HepG2 (cell line): Measurements from ENCODE around the gene PATL1. TPM values are rescaled to one million over a fixed set of nuclear protein-coding genes. Genes with fewer than 3 reads are reported as not detected.
A peak's percentile ranks its signal among the peaks of the same experiment; 100 is the strongest.

Experiments used
- E2F1 ChIP-seq: sonication (generic); formaldehyde crosslinking; IDR thresholded peaks from 2 replicates; pipeline ENCODE4 v1.5.0; 2020; ENCODE audit warnings: missing genetic modification reagents
- HES4 ChIP-seq: sonication (generic); formaldehyde crosslinking; IDR thresholded peaks from 2 replicates; pipeline ENCODE4 v1.9.0; 2021; ENCODE audit warnings: mild to moderate bottlenecking, missing genetic modification reagents, borderline replicate concordance
- IKZF1 ChIP-seq: fragments of 450-650 bp; IDR thresholded peaks from 2 replicates; pipeline ENCODE4 v1.7.1; 2016
- KDM5A ChIP-seq: fragments of 200-600 bp; sonication (generic); IDR thresholded peaks from 2 replicates; pipeline ENCODE4 v1.7.0; 2018; ENCODE audit warnings: antibody characterized with exemption, mild to moderate bottlenecking, low read length, borderline replicate concordance
- KDM6A ChIP-seq: IDR thresholded peaks from 2 replicates; pipeline ENCODE4 v1.6.1; 2016; ENCODE audit warnings: low read depth
- MIXL1 ChIP-seq: IDR thresholded peaks from 2 replicates; pipeline ENCODE4 v1.6.1; 2016
- NR2F6 ChIP-seq, 2 experiments: IDR thresholded peaks; 2 replicates each; pipeline ENCODE4 v1.6.1; 2016; ENCODE audit warnings: antibody characterized with exemption in 1 of 2, mild to moderate bottlenecking in 1 of 2
- RNF219 ChIP-seq: sonication (generic); formaldehyde crosslinking; IDR thresholded peaks from 2 replicates; pipeline ENCODE4 v1.5.0; 2020; ENCODE audit warnings: mild to moderate bottlenecking, missing genetic modification reagents
- SOX13 ChIP-seq, 3 experiments: fragments of 450-650 bp in 1 of 3; sonication (generic) in 1 of 3; formaldehyde crosslinking in 1 of 3; IDR thresholded peaks in 2 of 3; conservative IDR thresholded peaks in 1 of 3; 2 replicates each; pipeline versions ENCODE4 v1.5.0 to v1.6.1; 2016 to 2020; ENCODE audit warnings: antibody characterized with exemption in 1 of 3, mild to moderate bottlenecking in 1 of 3, missing compliant biosample characterization in 1 of 3, missing genetic modification reagents in 1 of 3, moderate library complexity in 1 of 3
- SRY ChIP-seq: sonication (generic); formaldehyde crosslinking; IDR thresholded peaks from 2 replicates; pipeline ENCODE4 v1.8.0; 2022; ENCODE audit warnings: mild to moderate bottlenecking, missing genetic modification reagents
- TGIF2 ChIP-seq: IDR thresholded peaks from 2 replicates; pipeline ENCODE4 v1.6.1; 2016; ENCODE audit warnings: control low read depth, missing compliant biosample characterization
- ZMYM2 ChIP-seq: sonication (generic); formaldehyde crosslinking; IDR thresholded peaks from 2 replicates; pipeline ENCODE4 v1.8.0; 2022; ENCODE audit warnings: mild to moderate bottlenecking, missing genetic modification reagents
- ZNF121 ChIP-seq: sonication (generic); formaldehyde crosslinking; IDR thresholded peaks from 2 replicates; pipeline ENCODE4 v1.5.0; 2020; ENCODE audit warnings: mild to moderate bottlenecking, missing genetic modification reagents
- ZNF451 ChIP-seq: sonication (generic); formaldehyde crosslinking; IDR thresholded peaks from 2 replicates; pipeline ENCODE4 v1.5.0; 2020; ENCODE audit warnings: mild to moderate bottlenecking, missing genetic modification reagents
- polyA plus RNA-seq, 8 experiments: library from polyadenylated mRNA; depleted of rRNA in 3 of 8; stranded (reverse) in 7 of 8; unstranded in 1 of 8; fragments of >200 nt; fragmentation: Illumina TruSeq in 4 of 8; extraction: Trizol in 4 of 8; gene quantifications; 2 replicates each; pipeline versions ENCODE4 v1.2.1 to v1.2.3, GENCODE V29; 2011 to 2016; ENCODE audit warnings: low read depth in 4 of 8, missing spikeins in 1 of 8, mixed read lengths in 1 of 8; ENCODE audit not compliant: insufficient read depth in 1 of 8
- total RNA-seq, 5 experiments: library from RNA; depleted of rRNA; stranded (reverse); fragments of >200 nt; fragmentation: Illumina TruSeq; extraction: Trizol; gene quantifications; 2 replicates each; pipeline ENCODE4 v1.2.3, GENCODE V29; 2016; ENCODE audit warnings: low read depth in 1 of 5
- TF ChIP-seq, protein P1 (sequence below): sonication (generic); formaldehyde crosslinking; IDR thresholded peaks from 2 replicates; pipeline ENCODE4 v1.8.0; 2022; ENCODE audit warnings: mild to moderate bottlenecking, missing genetic modification reagents, moderate library complexity
- TF ChIP-seq, protein P2 (sequence below): sonication (generic); formaldehyde crosslinking; IDR thresholded peaks from 2 replicates; pipeline ENCODE4 v1.4.0; 2020; ENCODE audit warnings: missing genetic modification reagents
- TF ChIP-seq, protein P3 (sequence below): sonication (generic); formaldehyde crosslinking; IDR thresholded peaks from 2 replicates; pipeline ENCODE4 v1.5.1; 2020; ENCODE audit warnings: missing genetic modification reagents, mild to moderate bottlenecking, borderline replicate concordance

PATL1 gene
- total and polyA plus RNA-seq, 2 of the 13 experiments (the other 11 are each of a cell fraction or from before 2014, with no cell fraction given): 12.9 to 26.8 TPM

DNA sequence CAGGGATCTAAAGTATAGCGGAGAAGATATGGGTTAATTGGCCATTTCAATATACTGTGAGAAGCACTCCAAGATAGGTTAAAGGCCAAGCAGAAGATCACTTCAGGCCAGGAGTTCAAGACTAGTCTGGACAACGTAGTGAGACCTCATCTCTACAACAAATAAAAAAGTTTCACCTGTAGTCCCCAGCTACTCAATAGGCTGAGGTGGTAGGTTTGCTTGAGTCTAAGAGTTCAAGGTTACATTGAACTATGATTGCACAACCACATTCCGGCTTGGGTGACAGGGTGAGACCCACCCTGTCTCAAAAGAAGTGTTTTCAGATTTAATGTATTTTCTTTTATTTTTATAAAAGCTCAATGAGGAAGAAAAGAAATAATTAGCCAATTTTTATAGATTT is 25.4 kb downstream of the PATL1 start (continued):
- no peak for TF ChIP-seq KDM5A
- TF ChIP-seq, protein P1, sequence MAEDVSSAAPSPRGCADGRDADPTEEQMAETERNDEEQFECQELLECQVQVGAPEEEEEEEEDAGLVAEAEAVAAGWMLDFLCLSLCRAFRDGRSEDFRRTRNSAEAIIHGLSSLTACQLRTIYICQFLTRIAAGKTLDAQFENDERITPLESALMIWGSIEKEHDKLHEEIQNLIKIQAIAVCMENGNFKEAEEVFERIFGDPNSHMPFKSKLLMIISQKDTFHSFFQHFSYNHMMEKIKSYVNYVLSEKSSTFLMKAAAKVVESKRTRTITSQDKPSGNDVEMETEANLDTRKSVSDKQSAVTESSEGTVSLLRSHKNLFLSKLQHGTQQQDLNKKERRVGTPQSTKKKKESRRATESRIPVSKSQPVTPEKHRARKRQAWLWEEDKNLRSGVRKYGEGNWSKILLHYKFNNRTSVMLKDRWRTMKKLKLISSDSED: no peak
- TF ChIP-seq, protein P2, sequence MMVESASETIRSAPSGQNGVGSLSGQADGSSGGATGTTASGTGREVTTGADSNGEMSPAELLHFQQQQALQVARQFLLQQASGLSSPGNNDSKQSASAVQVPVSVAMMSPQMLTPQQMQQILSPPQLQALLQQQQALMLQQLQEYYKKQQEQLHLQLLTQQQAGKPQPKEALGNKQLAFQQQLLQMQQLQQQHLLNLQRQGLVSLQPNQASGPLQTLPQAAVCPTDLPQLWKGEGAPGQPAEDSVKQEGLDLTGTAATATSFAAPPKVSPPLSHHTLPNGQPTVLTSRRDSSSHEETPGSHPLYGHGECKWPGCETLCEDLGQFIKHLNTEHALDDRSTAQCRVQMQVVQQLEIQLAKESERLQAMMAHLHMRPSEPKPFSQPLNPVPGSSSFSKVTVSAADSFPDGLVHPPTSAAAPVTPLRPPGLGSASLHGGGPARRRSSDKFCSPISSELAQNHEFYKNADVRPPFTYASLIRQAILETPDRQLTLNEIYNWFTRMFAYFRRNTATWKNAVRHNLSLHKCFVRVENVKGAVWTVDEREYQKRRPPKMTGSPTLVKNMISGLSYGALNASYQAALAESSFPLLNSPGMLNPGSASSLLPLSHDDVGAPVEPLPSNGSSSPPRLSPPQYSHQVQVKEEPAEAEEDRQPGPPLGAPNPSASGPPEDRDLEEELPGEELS (CRISPR knock-in tag): no peak
- no peak for TF ChIP-seq E2F1 (CRISPR knock-in tag)
- TF ChIP-seq ZMYM2 (CRISPR knock-in tag): peak; percentile 29; the same call in 1 of the 2 replicates
- TF ChIP-seq TGIF2 (CRISPR knock-in tag): no peak
- TF ChIP-seq RNF219 (CRISPR knock-in tag): no peak
- TF ChIP-seq, protein P3, sequence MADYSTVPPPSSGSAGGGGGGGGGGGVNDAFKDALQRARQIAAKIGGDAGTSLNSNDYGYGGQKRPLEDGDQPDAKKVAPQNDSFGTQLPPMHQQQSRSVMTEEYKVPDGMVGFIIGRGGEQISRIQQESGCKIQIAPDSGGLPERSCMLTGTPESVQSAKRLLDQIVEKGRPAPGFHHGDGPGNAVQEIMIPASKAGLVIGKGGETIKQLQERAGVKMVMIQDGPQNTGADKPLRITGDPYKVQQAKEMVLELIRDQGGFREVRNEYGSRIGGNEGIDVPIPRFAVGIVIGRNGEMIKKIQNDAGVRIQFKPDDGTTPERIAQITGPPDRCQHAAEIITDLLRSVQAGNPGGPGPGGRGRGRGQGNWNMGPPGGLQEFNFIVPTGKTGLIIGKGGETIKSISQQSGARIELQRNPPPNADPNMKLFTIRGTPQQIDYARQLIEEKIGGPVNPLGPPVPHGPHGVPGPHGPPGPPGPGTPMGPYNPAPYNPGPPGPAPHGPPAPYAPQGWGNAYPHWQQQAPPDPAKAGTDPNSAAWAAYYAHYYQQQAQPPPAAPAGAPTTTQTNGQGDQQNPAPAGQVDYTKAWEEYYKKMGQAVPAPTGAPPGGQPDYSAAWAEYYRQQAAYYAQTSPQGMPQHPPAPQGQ (CRISPR knock-in tag): no peak
- no peak for TF ChIP-seq SRY
- TF ChIP-seq HES4 (CRISPR knock-in tag): no peak
- no peak for TF ChIP-seq KDM6A (CRISPR knock-in tag)
- 0 out of 2 replicates have a peak, but pooled peaks have one; percentile 50 for TF ChIP-seq MIXL1 (CRISPR knock-in tag)
- peak; percentile 96 for TF ChIP-seq ZNF121 (CRISPR knock-in tag)
- no peak for TF ChIP-seq IKZF1
- TF ChIP-seq NR2F6 (IDR thresholded peaks at IDR 0.05): peak; percentile 62
- TF ChIP-seq NR2F6 (CRISPR knock-in tag; IDR thresholded peaks at IDR 0.05): peak; percentile 82
- no peak for TF ChIP-seq ZNF451
- TF ChIP-seq SOX13 (IDR thresholded peaks at IDR 0.05): no peak
- peak in 1 of 2 experiments; percentile 63; a peak in 1 of 4 replicates for TF ChIP-seq SOX13 (CRISPR knock-in tag; conservative IDR thresholded peaks at IDR 0.05 in 1 of 2, IDR thresholded peaks at IDR 0.05 in 1 of 2)
- TF ChIP-seq, all 625 proteins: peak for 48
